ENCODE results near the gene PTPRK. TPM values are rescaled to one million over a fixed set of nuclear protein-coding genes. Genes with fewer than 3 reads are reported as not detected.

PTPRK gene
- polyA plus RNA-seq, 1 experiment, result 37.8 TPM

GRCh38 chr6:128230267-128230989 lies 290.0 kb downstream of the PTPRK start:
- ChIA-PET CTCF (interaction anchor here (1.0 kb wide), 1 partner anchor 291 kb away, joined by 3 read pairs; no protein-coding TSS in a partner anchor), POLR2A (interaction anchor here (0.6 kb wide), 1 partner anchor 40 kb away, joined by 4 read pairs; no protein-coding TSS in a partner anchor)
- no peak for TF ChIP-seq CTCF (IDR thresholded peaks at IDR 0.05; ENCODE audit: low read depth, low read length)
- Histone ChIP-seq H3K27me3 (ENCODE audit: control insufficient read depth, insufficient read depth, low read length) (no peaks in the 10 kb centered on the region), H3K27ac (ENCODE audit: low read depth, low read length) (no peak overlapping the region), H3K9me3 (ENCODE audit: control insufficient read depth, insufficient read depth, low read length) (no peaks in the 10 kb centered on the region), H3K4me3 (ENCODE audit: low read depth, low read length) (no peak overlapping the region)
- DNase-seq (ENCODE audit: low read depth, low spot score), result no peak

GRCh38 chr6:128225612-128226011 lies 294.8 kb downstream of the PTPRK start:
- no peak for DNase-seq (ENCODE audit: low read depth, low spot score)
- TF ChIP-seq CTCF (IDR thresholded peaks at IDR 0.05; ENCODE audit: low read depth, low read length), result no peak
- Histone ChIP-seq H3K27me3 (ENCODE audit: control insufficient read depth, insufficient read depth, low read length) (no peaks in the 10 kb centered on the region), H3K9me3 (ENCODE audit: control insufficient read depth, insufficient read depth, low read length) (no peaks in the 10 kb centered on the region), H3K4me3 (ENCODE audit: low read depth, low read length) (no peak overlapping the region), H3K27ac (ENCODE audit: low read depth, low read length) (no peak overlapping the region)
- ChIA-PET CTCF (no interaction called here), POLR2A (no interaction called here)

- TF ChIP-seq CTCF (IDR thresholded peaks at IDR 0.05; ENCODE audit: low read depth, low read length), result no peak
- H3K27ac ChIP-seq (ENCODE audit: low read depth, low read length), result no peak overlapping the region
- no peaks in the 10 kb centered on the region for H3K27me3 ChIP-seq (ENCODE audit: control insufficient read depth, insufficient read depth, low read length)
- DNase-seq (ENCODE audit: low read depth, low spot score), result no peak
- no peak overlapping the region for H3K4me3 ChIP-seq (ENCODE audit: low read depth, low read length)
- ChIA-PET CTCF (interaction anchor here (0.6 kb wide), 1 partner anchor 118 kb away, joined by 4 read pairs; no protein-coding TSS in a partner anchor), POLR2A (no interaction called here)
- H3K9me3 ChIP-seq (ENCODE audit: control insufficient read depth, insufficient read depth, low read length), result no peaks in the 10 kb centered on the region
Observed at GRCh38 chr6:128216917-128217316, 303.5 kb downstream of the PTPRK start.

GRCh38 chr6:128209771-128210170 lies 310.6 kb downstream of the PTPRK start:
- no peak for TF ChIP-seq CTCF (IDR thresholded peaks at IDR 0.05; ENCODE audit: low read depth, low read length)
- no peak overlapping the region for H3K4me3 ChIP-seq (ENCODE audit: low read depth, low read length)
- POLR2A ChIA-PET, result no interaction called here
- no peaks in the 10 kb centered on the region for H3K27me3 ChIP-seq (ENCODE audit: control insufficient read depth, insufficient read depth, low read length)
- H3K9me3 ChIP-seq (ENCODE audit: control insufficient read depth, insufficient read depth, low read length), result no peaks in the 10 kb centered on the region
- CTCF ChIA-PET, result no interaction called here
- no peak overlapping the region for H3K27ac ChIP-seq (ENCODE audit: low read depth, low read length)
- DNase-seq (ENCODE audit: low read depth, low spot score), result no peak

- Histone ChIP-seq H3K4me3 (ENCODE audit: low read depth, low read length) (no peak overlapping the region), H3K27ac (ENCODE audit: low read depth, low read length) (no peak overlapping the region), H3K27me3 (ENCODE audit: control insufficient read depth, insufficient read depth, low read length) (no peaks in the 10 kb centered on the region), H3K9me3 (ENCODE audit: control insufficient read depth, insufficient read depth, low read length) (no peaks in the 10 kb centered on the region)
- DNase-seq (ENCODE audit: low read depth, low spot score), result no peak
- ChIA-PET POLR2A (no interaction called here), CTCF (no interaction called here)
- TF ChIP-seq CTCF (IDR thresholded peaks at IDR 0.05; ENCODE audit: low read depth, low read length), result no peak
Observed at GRCh38 chr6:128208851-128209580, 311.4 kb downstream of the PTPRK start.
